OCI-LY7 (cell line): ENCODE measurements around the gene PFDN4. TPM values are rescaled to one million over a fixed set of nuclear protein-coding genes. Genes with fewer than 3 reads are reported as not detected.

Experiments used
- BruUV-seq: library from RNA; stranded (reverse); fragments of 400-500 nt; replicated peaks from 2 replicates; lab custom pipeline; 2021; lab: Mats Ljungman, UMichigan
- CTCF ChIA-PET: fragments of 300-600 bp; sonication (Branson Sonifier 250); formaldehyde crosslinking; loops from one replicate; lab custom pipeline; 2022; ENCODE audit warnings: antibody characterized with exemption; ENCODE audit not compliant: unreplicated experiment; lab: Charles Lee
- POLR2A ChIA-PET: fragments of 300-600 bp; sonication (Branson Sonifier 250); formaldehyde crosslinking; loops from one replicate; lab custom pipeline; 2022; ENCODE audit warnings: antibody characterized with exemption; lab: Charles Lee
- DNase-seq: peaks from one replicate; pipeline ENCODE4 v3.0.0-alpha.2; 2015; ENCODE audit warnings: low spot score
- H2AFZ ChIP-seq: fragments of 200-600 bp; sonication (generic), shearing (Covaris generic); 2 replicates; pipeline ENCODE4 v1.6.1; 2014; ENCODE audit warnings: mild to moderate bottlenecking, antibody characterized with exemption, low read length, moderate library complexity
- H3K27ac ChIP-seq: fragments of 200-600 bp; sonication (generic); 2 replicates; pipeline ENCODE4 v1.5.1; 2014; ENCODE audit warnings: mixed run types, low read depth, mild to moderate bottlenecking, moderate library complexity, low read length, inconsistent platforms; ENCODE audit not compliant: poor library complexity, severe bottlenecking
- H3K36me3 ChIP-seq: fragments of 200-600 bp; sonication (generic); 2 replicates; pipeline ENCODE4 v1.6.1; 2014; ENCODE audit warnings: mild to moderate bottlenecking, antibody characterized with exemption, low read length, moderate library complexity, mixed read lengths; ENCODE audit not compliant: insufficient read depth
- H3K4me1 ChIP-seq: fragments of 200-600 bp; sonication (generic); 2 replicates; pipeline ENCODE4 v1.5.1; 2014; ENCODE audit warnings: mild to moderate bottlenecking, low read length; ENCODE audit not compliant: insufficient read depth, poor library complexity, severe bottlenecking
- H3K4me2 ChIP-seq: fragments of 200-600 bp; sonication (generic); 2 replicates; pipeline ENCODE4 v1.6.1; 2014; ENCODE audit warnings: mild to moderate bottlenecking, low read length
- H3K4me3 ChIP-seq: fragments of 200-600 bp; sonication (generic); 2 replicates; pipeline ENCODE4 v1.5.1; 2014; ENCODE audit warnings: mild to moderate bottlenecking, low read depth, low read length; ENCODE audit not compliant: poor library complexity, severe bottlenecking
- H3K79me2 ChIP-seq: fragments of 200-600 bp; sonication (generic); 2 replicates; pipeline ENCODE4 v1.6.1; 2016; ENCODE audit warnings: low read depth, mild to moderate bottlenecking, low read length, moderate library complexity, mixed read lengths; ENCODE audit not compliant: insufficient read depth
- H3K9me2 ChIP-seq: fragments of 200-600 bp; sonication (generic); 2 replicates; pipeline ENCODE4 v1.6.1; 2016; ENCODE audit warnings: mild to moderate bottlenecking, low read length, mixed read lengths; ENCODE audit not compliant: insufficient read depth
- H3K9me3 ChIP-seq: fragments of 200-600 bp; sonication (generic); 2 replicates; pipeline ENCODE4 v1.6.1; 2014; ENCODE audit warnings: mild to moderate bottlenecking, mixed run types, low read length, mixed read lengths
- H4K20me1 ChIP-seq: fragments of 200-600 bp; sonication (generic); 2 replicates; pipeline ENCODE4 v1.6.1; 2014; ENCODE audit warnings: mild to moderate bottlenecking, antibody characterized with exemption, low read length, moderate library complexity, mixed read lengths; ENCODE audit not compliant: insufficient read depth
- CTCF ChIP-seq: fragments of 200-600 bp; sonication (generic); conservative IDR thresholded peaks from 2 replicates; pipeline ENCODE4 v1.5.1; 2014; ENCODE audit warnings: mild to moderate bottlenecking, antibody characterized with exemption, low read length, moderate library complexity, mixed read lengths
- EZH2phosphoT487 ChIP-seq: fragments of 200-600 bp; sonication (generic); IDR thresholded peaks from 2 replicates; pipeline ENCODE4 v1.6.1; 2018; ENCODE audit warnings: low read depth, borderline replicate concordance, mild to moderate bottlenecking, mixed run types, antibody characterized with exemption, low read length, moderate library complexity, mixed read lengths
- intact Hi-C: fragments of 100-400 bp; cut with micrococcal nuclease; formaldehyde crosslinking; loops from one replicate; pipeline ENCODE4 v1.10.0; 2022; ENCODE audit not compliant: unreplicated experiment
- total RNA-seq, 2 experiments: library from RNA; depleted of rRNA in 1 of 2; stranded (reverse); fragments of >200 nt in 1 of 2; shearing (Covaris generic) in 1 of 2; gene quantifications; 2 replicates each; pipeline ENCODE4 v1.2.3, GENCODE V29; 2014 to 2022

The PFDN4 gene
- total RNA-seq, 2 experiments from 2014 or later: 29.7 to 40.7 TPM

GRCh38 chr20:54251096-54251495, 43.2 kb downstream of the PFDN4 start:
- CTCF ChIA-PET: no interaction called here
- no TSS peak for BruUV-seq
- Histone ChIP-seq H3K9me2 (no peaks in the 10 kb centered on the region), H3K27ac (no peak overlapping the region), H3K4me2 (no peak overlapping the region), H3K36me3 (no peaks in the 10 kb centered on the region), H2AFZ (no peak overlapping the region), H4K20me1 (no peaks in the 10 kb centered on the region), H3K4me1 (no peaks in the 10 kb centered on the region), H3K4me3 (no peak overlapping the region), H3K9me3 (no peaks in the 10 kb centered on the region), H3K79me2 (no peaks in the 10 kb centered on the region)
- TF ChIP-seq CTCF: no peak
- TF ChIP-seq EZH2phosphoT487: no peak
- POLR2A ChIA-PET: no interaction called here
- DNase-seq: no peak
- intact Hi-C loops: no loop called here

GRCh38 chr20:54254596-54254995, 46.7 kb downstream of the PFDN4 start:
- H2AFZ ChIP-seq: no peak overlapping the region
- no TSS peak for BruUV-seq
- H4K20me1 ChIP-seq: no peaks in the 10 kb centered on the region
- DNase-seq: no peak
- no peaks in the 10 kb centered on the region for H3K36me3 ChIP-seq
- no peak for TF ChIP-seq EZH2phosphoT487
- TF ChIP-seq CTCF: no peak
- H3K79me2 ChIP-seq: no peaks in the 10 kb centered on the region
- CTCF ChIA-PET: no interaction called here
- POLR2A ChIA-PET: no interaction called here
- intact Hi-C loops: no loop called here
- H3K9me3 ChIP-seq: no peaks in the 10 kb centered on the region
- H3K9me2 ChIP-seq: no peaks in the 10 kb centered on the region
- no peak overlapping the region for H3K27ac ChIP-seq
- H3K4me1 ChIP-seq: no peaks in the 10 kb centered on the region
- H3K4me3 ChIP-seq: no peak overlapping the region
- H3K4me2 ChIP-seq: no peak overlapping the region

GRCh38 chr20:54255157-54255556, 47.3 kb downstream of the PFDN4 start:
- no peaks in the 10 kb centered on the region for H3K9me3 ChIP-seq
- H3K36me3 ChIP-seq: no peaks in the 10 kb centered on the region
- H3K27ac ChIP-seq: no peak overlapping the region
- POLR2A ChIA-PET: no interaction called here
- intact Hi-C loops: no loop called here
- TF ChIP-seq CTCF (no peak), EZH2phosphoT487 (no peak)
- H4K20me1 ChIP-seq: no peaks in the 10 kb centered on the region
- H3K4me2 ChIP-seq: no peak overlapping the region
- H2AFZ ChIP-seq: no peak overlapping the region
- CTCF ChIA-PET: no interaction called here
- DNase-seq: no peak
- no peaks in the 10 kb centered on the region for H3K79me2 ChIP-seq
- no peaks in the 10 kb centered on the region for H3K9me2 ChIP-seq
- no peaks in the 10 kb centered on the region for H3K4me1 ChIP-seq
- no TSS peak for BruUV-seq
- no peak overlapping the region for H3K4me3 ChIP-seq
